ENCODE data around the gene GSN.

GSN gene

DNA sequence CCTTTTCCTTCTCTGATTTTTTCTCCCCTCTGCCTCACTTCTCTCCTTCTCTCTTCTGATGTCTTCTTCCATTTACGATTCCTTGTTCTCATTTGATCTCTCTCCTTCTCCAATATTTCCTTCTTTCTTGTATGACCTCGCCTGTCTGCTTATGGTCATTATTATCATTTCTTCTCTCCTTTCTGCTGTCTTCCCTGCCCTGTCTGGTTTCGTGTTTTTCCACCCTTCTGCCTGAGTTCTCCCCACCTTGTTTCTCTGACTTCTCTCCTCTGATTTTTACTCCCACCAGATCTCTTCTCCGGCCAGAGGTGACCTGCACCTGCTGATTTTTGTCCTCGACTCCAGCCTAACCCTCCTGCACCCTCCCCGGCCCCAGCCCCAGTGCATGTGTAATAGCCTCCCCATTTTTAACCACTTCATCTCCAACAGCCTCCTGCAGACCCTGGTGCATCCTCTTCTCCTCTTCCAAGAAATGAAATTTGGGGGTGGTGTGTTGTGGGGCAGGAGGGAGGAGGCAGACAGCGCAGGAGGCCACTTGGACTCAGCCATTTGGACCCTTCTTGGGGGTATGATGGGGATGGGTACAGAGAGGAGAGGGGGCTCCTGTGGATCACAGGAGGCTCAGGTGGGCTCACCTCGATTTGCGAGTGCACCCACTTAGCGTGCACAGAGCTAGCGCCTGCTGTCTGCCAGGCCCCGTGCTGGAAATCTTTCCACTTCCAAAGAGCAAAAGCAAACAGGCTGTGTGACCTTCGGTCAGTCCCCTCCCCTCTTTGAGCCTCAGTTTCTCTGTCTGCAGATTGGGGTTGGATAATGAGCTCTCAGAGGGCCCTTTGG is 32.5 kb downstream of the GSN start:
- Histone ChIP-seq H3K9ac (ENCODE audit: insufficient read length) (peak overlapping the region; percentile 16), H3K36me3 (ENCODE audit: insufficient read depth, low read length) (no peaks in the 10 kb centered on the region), H3K27ac (no peak overlapping the region), H3K4me3 (peak overlapping the region; percentile 74), H3K9me3 (ENCODE audit: low read depth, low read length) (no peaks in the 10 kb centered on the region)
- DNase-seq (ENCODE audit: low read depth, low spot score), result no peak
- TF ChIP-seq FOXP2 (optimal IDR thresholded peaks at IDR 0.05; ENCODE audit: control extremely low read depth, extremely low read length, insufficient read depth) (no peak), POLR2AphosphoS5 (IDR thresholded peaks at IDR 0.05; ENCODE audit: borderline replicate concordance, low read depth, low read length) (no peak), EZH2 (IDR thresholded peaks at IDR 0.05) (no peak)

DNA sequence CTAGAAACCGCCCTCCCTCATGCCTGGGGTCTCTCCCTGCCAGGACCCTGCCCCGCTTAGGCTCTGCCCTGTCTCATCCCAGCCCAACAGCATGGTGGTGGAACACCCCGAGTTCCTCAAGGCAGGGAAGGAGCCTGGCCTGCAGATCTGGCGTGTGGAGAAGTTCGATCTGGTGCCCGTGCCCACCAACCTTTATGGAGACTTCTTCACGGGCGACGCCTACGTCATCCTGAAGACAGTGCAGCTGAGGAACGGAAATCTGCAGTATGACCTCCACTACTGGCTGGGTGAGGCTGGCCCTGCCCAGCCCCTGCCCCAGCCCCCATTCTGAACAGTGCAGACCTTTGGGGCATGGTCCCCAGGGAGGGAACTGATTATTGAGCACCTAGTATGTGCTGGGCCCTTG is 33.9 kb downstream of the GSN start:
- TF ChIP-seq POLR2AphosphoS5 (IDR thresholded peaks at IDR 0.05; ENCODE audit: borderline replicate concordance, low read depth, low read length), result no peak
- no peak for TF ChIP-seq EZH2 (IDR thresholded peaks at IDR 0.05)
- no peak for TF ChIP-seq FOXP2 (optimal IDR thresholded peaks at IDR 0.05; ENCODE audit: control extremely low read depth, extremely low read length, insufficient read depth)
- Histone ChIP-seq H3K4me3 (no peak overlapping the region), H3K36me3 (ENCODE audit: insufficient read depth, low read length) (no peaks in the 10 kb centered on the region), H3K9ac (ENCODE audit: insufficient read length) (no peak overlapping the region), H3K9me3 (ENCODE audit: low read depth, low read length) (no peaks in the 10 kb centered on the region), H3K27ac (no peak overlapping the region)
- no peak for DNase-seq (ENCODE audit: low read depth, low spot score)

DNA sequence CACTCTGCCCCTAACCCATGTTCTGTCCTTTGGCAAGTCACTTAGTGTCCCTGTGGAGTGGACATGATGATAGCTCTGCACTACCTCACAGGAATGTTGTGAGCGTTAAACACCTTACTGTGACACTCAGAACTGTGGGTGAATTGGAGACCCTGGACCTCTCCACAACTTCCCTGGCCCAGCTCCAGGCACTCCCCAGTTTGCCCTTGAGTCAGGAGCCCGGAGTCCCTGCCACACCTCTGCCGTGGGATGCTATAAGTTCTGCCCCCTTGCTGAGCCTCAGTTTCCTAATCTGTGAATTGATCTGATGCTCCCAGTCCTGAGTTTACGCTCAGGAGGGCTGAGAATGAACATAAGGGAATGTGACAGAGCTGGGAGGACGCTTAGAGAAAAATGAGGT is 34.4 kb downstream of the GSN start:
- Histone ChIP-seq H3K9me3 (ENCODE audit: low read depth, low read length) (no peaks in the 10 kb centered on the region), H3K9ac (ENCODE audit: insufficient read length) (no peak overlapping the region), H3K27ac (no peak overlapping the region), H3K36me3 (ENCODE audit: insufficient read depth, low read length) (no peaks in the 10 kb centered on the region), H3K4me3 (no peak overlapping the region)
- TF ChIP-seq EZH2 (IDR thresholded peaks at IDR 0.05), result no peak
- no peak for DNase-seq (ENCODE audit: low read depth, low spot score)

DNA sequence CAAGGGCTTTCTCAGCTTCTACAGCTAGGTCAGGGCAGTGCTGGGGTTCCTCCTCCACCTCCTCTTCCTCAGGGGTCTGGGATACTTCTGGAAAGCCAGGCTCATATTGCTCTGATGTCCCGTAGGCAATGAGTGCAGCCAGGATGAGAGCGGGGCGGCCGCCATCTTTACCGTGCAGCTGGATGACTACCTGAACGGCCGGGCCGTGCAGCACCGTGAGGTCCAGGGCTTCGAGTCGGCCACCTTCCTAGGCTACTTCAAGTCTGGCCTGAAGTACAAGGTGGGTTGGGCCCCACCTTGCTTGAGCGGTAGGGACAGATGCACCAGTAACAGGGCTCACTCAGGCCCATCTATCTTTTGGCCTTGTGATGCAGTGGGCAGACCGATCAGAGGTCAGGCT is 34.8 kb downstream of the GSN start:
- TF ChIP-seq POLR2AphosphoS5 (IDR thresholded peaks at IDR 0.05; ENCODE audit: borderline replicate concordance, low read depth, low read length) (no peak), FOXP2 (optimal IDR thresholded peaks at IDR 0.05; ENCODE audit: control extremely low read depth, extremely low read length, insufficient read depth) (no peak)
- Histone ChIP-seq H3K36me3 (ENCODE audit: insufficient read depth, low read length) (no peaks in the 10 kb centered on the region), H3K4me3 (no peak overlapping the region), H3K27ac (no peak overlapping the region), H3K9ac (ENCODE audit: insufficient read length) (no peak overlapping the region), H3K9me3 (ENCODE audit: low read depth, low read length) (no peaks in the 10 kb centered on the region)
- no peak for DNase-seq (ENCODE audit: low read depth, low spot score)

DNA sequence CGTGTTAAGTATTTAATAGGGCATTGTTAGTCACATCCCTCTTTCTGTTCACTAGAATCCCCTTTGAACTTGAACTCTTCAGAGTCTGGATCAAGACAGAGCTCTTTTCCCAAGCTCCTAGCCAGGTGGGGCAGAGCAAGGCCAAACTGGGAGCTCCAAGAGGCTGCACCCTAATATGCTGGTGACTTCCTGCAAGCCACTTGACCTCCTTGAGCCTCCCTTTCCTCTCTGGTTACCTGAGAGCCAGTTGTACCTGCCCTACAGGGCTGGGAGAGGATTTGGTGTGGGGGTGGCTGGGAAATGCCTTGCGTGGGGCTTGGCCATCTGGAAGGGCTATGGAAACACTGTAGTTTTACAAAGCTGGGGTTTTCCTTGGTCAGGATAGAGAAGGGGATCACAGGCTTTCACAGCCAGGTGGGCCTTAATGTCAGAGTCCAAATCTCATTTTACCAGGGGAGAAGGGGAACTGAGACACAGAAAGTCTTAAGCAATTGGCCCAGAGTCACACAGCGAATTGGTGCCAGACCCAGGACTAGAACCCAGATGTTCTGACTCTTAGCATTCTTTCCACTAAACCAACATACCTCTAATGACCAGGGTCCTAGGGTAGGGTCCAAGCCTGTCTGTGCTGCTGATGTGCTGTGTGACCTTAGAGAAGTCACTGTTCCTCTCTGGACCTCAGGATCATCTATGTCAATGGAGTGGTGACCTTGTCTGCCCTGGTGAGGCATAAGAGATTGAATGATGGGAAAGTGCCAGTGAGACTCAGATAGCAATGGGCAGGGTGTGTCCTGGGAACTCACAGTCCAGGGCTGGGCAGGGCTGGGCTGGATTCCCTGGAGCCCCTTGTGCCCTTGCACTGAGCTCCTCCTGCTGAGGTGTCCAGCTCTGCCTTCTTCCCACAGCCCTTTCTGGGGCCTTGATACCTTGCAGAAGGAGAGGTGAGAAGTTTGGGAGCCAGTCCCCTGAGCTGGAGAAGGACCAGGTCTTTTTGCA is 35.8 kb downstream of the GSN start:
- Histone ChIP-seq H3K36me3 (ENCODE audit: insufficient read depth, low read length) (no peaks in the 10 kb centered on the region), H3K27ac (no peak overlapping the region), H3K9ac (ENCODE audit: insufficient read length) (no peak overlapping the region), H3K9me3 (ENCODE audit: low read depth, low read length) (no peaks in the 10 kb centered on the region), H3K4me3 (no peak overlapping the region)
- no peak for DNase-seq (ENCODE audit: low read depth, low spot score)
- TF ChIP-seq EZH2 (IDR thresholded peaks at IDR 0.05) (no peak), FOXP2 (optimal IDR thresholded peaks at IDR 0.05; ENCODE audit: control extremely low read depth, extremely low read length, insufficient read depth) (no peak), POLR2AphosphoS5 (IDR thresholded peaks at IDR 0.05; ENCODE audit: borderline replicate concordance, low read depth, low read length) (no peak)

DNA sequence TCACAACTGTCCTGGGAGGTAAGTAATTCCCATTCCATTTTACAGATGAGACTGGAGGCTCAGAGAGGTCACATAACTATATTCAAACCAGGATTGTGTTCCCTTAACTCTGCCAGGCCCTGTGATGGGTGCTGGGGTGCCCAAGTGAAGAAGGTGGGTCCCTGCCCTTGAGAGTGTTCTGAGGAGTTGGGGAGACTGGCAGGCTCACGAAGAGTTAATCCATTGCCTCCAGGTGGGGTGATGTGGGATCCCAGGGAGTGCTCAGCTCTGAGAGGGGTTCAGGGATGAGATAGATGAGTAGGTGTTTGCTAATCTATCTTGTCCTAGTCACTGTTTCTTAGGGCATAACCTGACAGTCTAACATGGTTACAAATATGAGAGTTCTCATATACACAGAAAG is 36.7 kb downstream of the GSN start:
- DNase-seq (ENCODE audit: low read depth, low spot score), result no peak
- TF ChIP-seq FOXP2 (optimal IDR thresholded peaks at IDR 0.05; ENCODE audit: control extremely low read depth, extremely low read length, insufficient read depth) (no peak), POLR2AphosphoS5 (IDR thresholded peaks at IDR 0.05; ENCODE audit: borderline replicate concordance, low read depth, low read length) (no peak), EZH2 (IDR thresholded peaks at IDR 0.05) (no peak)
- H3K9me3 ChIP-seq (ENCODE audit: low read depth, low read length), result no peaks in the 10 kb centered on the region
- no peak overlapping the region for H3K27ac ChIP-seq
- H3K4me3 ChIP-seq, result no peak overlapping the region
- H3K9ac ChIP-seq (ENCODE audit: insufficient read length), result no peak overlapping the region
- H3K36me3 ChIP-seq (ENCODE audit: insufficient read depth, low read length), result no peaks in the 10 kb centered on the region

DNA sequence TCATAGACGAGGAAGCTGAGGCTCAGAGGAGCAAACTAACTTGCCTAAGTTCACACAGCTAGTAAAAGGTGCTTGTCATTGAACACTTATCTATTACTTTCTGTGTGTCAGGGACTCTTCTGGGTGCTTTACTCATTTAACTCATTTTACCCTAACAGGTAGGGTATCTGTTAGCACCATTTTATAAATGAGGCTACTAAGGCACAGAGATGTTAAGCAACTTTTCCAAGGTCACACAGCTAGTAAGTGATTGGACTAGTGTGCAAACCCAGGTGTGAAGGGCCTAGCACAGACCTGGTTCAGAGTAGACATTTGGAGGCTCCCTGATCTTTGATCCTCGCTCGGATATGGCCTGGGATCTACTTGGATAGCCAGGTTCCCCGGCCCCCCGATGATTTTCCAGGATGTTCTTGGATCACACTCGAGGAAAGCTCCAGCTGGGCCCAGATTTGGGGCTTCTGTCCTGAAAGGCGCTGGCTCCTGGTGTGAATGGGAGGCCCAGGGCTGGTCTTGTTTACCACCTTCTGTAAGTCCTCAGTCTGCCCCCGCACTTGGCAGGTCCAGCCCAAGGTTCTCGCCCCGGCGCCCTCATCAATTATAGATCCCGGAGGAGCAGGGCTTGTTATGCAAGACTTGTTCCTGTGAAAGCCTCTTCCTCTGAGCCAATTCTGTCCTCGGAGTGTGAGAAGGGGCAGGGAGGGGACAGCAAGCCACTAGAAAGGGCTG is 37.5 kb downstream of the GSN start:
- no peak overlapping the region for H3K9ac ChIP-seq (ENCODE audit: insufficient read length)
- no peak for DNase-seq (ENCODE audit: low read depth, low spot score)
- no peak for TF ChIP-seq POLR2AphosphoS5 (IDR thresholded peaks at IDR 0.05; ENCODE audit: borderline replicate concordance, low read depth, low read length)
- TF ChIP-seq EZH2 (IDR thresholded peaks at IDR 0.05), result no peak
- TF ChIP-seq FOXP2 (optimal IDR thresholded peaks at IDR 0.05; ENCODE audit: control extremely low read depth, extremely low read length, insufficient read depth), result no peak
- H3K36me3 ChIP-seq (ENCODE audit: insufficient read depth, low read length), result no peaks in the 10 kb centered on the region
- H3K27ac ChIP-seq, result no peak overlapping the region
- H3K4me3 ChIP-seq, result no peak overlapping the region
- no peaks in the 10 kb centered on the region for H3K9me3 ChIP-seq (ENCODE audit: low read depth, low read length)

DNA sequence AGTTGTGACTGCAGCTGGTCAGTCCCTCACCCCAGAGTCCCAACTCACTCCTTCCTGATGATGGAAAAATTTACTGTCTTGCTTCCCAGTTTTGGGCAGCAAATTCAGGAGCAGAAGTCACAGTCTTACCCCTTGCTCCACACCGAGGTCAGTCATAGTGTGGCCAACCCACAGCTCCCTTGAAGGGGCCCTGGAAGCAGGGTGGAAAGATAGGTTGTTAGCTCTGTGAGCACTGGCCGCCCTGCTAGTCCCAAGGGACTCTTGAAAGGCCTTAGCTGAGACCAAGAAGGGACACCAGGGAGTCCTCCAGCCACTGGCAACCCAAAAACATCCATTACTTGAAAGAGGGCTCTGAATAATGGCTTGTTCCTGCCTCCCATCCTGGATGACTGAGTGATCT is 40.0 kb downstream of the GSN start:
- TF ChIP-seq FOXP2 (optimal IDR thresholded peaks at IDR 0.05; ENCODE audit: control extremely low read depth, extremely low read length, insufficient read depth) (no peak), POLR2AphosphoS5 (IDR thresholded peaks at IDR 0.05; ENCODE audit: borderline replicate concordance, low read depth, low read length) (no peak), EZH2 (IDR thresholded peaks at IDR 0.05) (no peak)
- no peak overlapping the region for H3K27ac ChIP-seq
- no peaks in the 10 kb centered on the region for H3K9me3 ChIP-seq (ENCODE audit: low read depth, low read length)
- no peak for DNase-seq (ENCODE audit: low read depth, low spot score)
- no peak overlapping the region for H3K9ac ChIP-seq (ENCODE audit: insufficient read length)
- no peak overlapping the region for H3K4me3 ChIP-seq
- no peaks in the 10 kb centered on the region for H3K36me3 ChIP-seq (ENCODE audit: insufficient read depth, low read length)
